K562 (cell line): ENCODE results near the gene SLAMF6. TPM values are rescaled to one million over a fixed set of nuclear protein-coding genes. Genes with fewer than 3 reads are reported as not detected.

Source experiments
- ARID2 ChIP-seq: fragments of 450-650 bp; IDR thresholded peaks from 2 replicates; pipeline ENCODE4 v1.6.1; 2017; ENCODE audit warnings: antibody characterized with exemption, mild to moderate bottlenecking
- ATF1 ChIP-seq, 2 experiments: fragments of 450-650 bp in 1 of 2; IDR thresholded peaks; 2 replicates each; pipeline ENCODE4 v1.6.1; 2016; ENCODE audit warnings: missing compliant biosample characterization in 1 of 2, missing genetic modification characterization in 1 of 2
- CBX2 ChIP-seq: fragments of 200-600 bp; sonication (generic); IDR thresholded peaks from one replicate; pipeline ENCODE4 v1.6.1; 2012; ENCODE audit warnings: mild to moderate bottlenecking, low read length, inconsistent platforms; ENCODE audit not compliant: insufficient read depth, poor library complexity, severe bottlenecking
- FOXA1 ChIP-seq: fragments of 450-650 bp; IDR thresholded peaks from 2 replicates; pipeline ENCODE4 v1.6.1; 2016; ENCODE audit warnings: mild to moderate bottlenecking, borderline replicate concordance
- FOXK1 ChIP-seq: sonication (generic); formaldehyde crosslinking; IDR thresholded peaks from 2 replicates; pipeline ENCODE4 v1.8.0; 2022; ENCODE audit warnings: missing genetic modification reagents, mild to moderate bottlenecking, borderline replicate concordance
- GATAD2B ChIP-seq: fragments of 450-650 bp; IDR thresholded peaks from 2 replicates; pipeline ENCODE4 v1.6.1; 2017; ENCODE audit warnings: mild to moderate bottlenecking, borderline replicate concordance
- HEY1 ChIP-seq: fragments of 250-450 bp; sonication (Bioruptor Pico); IDR thresholded peaks from 2 replicates; pipeline ENCODE4 v1.5.0; 2020; ENCODE audit warnings: mild to moderate bottlenecking, moderate library complexity, borderline replicate concordance
- KDM2B ChIP-seq: fragments of 250-450 bp; sonication (Bioruptor Pico); IDR thresholded peaks from 2 replicates; pipeline ENCODE4 v1.8.0; 2021; ENCODE audit warnings: mild to moderate bottlenecking, moderate library complexity
- PTBP1 ChIP-seq: fragments of 200-400 bp; formaldehyde crosslinking; IDR thresholded peaks from 2 replicates; pipeline ENCODE4 v1.6.1; 2017; ENCODE audit warnings: low read depth, low read length
- RB1 ChIP-seq: fragments of 450-650 bp; IDR thresholded peaks from 2 replicates; pipeline ENCODE4 v1.6.1; 2017; ENCODE audit warnings: low read depth, mild to moderate bottlenecking
- RBM14 ChIP-seq: fragments of 200-400 bp; formaldehyde crosslinking; IDR thresholded peaks from 2 replicates; pipeline ENCODE4 v1.6.1; 2018; ENCODE audit warnings: low read depth, mild to moderate bottlenecking, low read length, moderate library complexity, borderline replicate concordance; ENCODE audit not compliant: insufficient read depth
- RFX1 ChIP-seq: fragments of 450-650 bp; IDR thresholded peaks from 2 replicates; pipeline ENCODE4 v1.6.1; 2016; ENCODE audit warnings: mild to moderate bottlenecking, moderate library complexity
- SAFB2 ChIP-seq: fragments of 200-400 bp; formaldehyde crosslinking; IDR thresholded peaks from 2 replicates; pipeline ENCODE4 v1.6.1; 2018; ENCODE audit warnings: borderline replicate concordance, low read length, low read depth, moderate library complexity; ENCODE audit not compliant: severe bottlenecking
- SREBF2 ChIP-seq: sonication (generic); formaldehyde crosslinking; IDR thresholded peaks from 2 replicates; pipeline ENCODE4 v1.4.0; 2020; ENCODE audit warnings: mild to moderate bottlenecking, missing genetic modification reagents
- TBL1XR1 ChIP-seq, 2 experiments: IDR thresholded peaks; 2 replicates each; pipeline ENCODE4 v1.6.1; 2012; ENCODE audit warnings: improper control_type of control experiment in 2 of 2, low read length in 2 of 2, mild to moderate bottlenecking in 1 of 2
- ZBTB8A ChIP-seq: fragments of 450-650 bp; IDR thresholded peaks from 2 replicates; pipeline ENCODE4 v1.6.1; 2018; ENCODE audit warnings: mild to moderate bottlenecking, moderate library complexity; ENCODE audit not compliant: partially characterized antibody
- ZNF668 ChIP-seq: fragments of 250-450 bp; sonication (Bioruptor Pico); IDR thresholded peaks from 2 replicates; pipeline ENCODE4 v1.8.0; 2022; ENCODE audit warnings: mild to moderate bottlenecking, inconsistent platforms
- ZNF699 ChIP-seq: fragments of 250-450 bp; sonication (Bioruptor Pico); IDR thresholded peaks from 2 replicates; pipeline ENCODE4 v1.8.0; 2021; ENCODE audit warnings: mild to moderate bottlenecking, moderate library complexity; ENCODE audit not compliant: insufficient replicate concordance
- polyA plus RNA-seq, 8 experiments: library from polyadenylated mRNA; depleted of rRNA in 4 of 8; stranded (reverse) in 5 of 8; unstranded in 3 of 8; fragments of >200 nt; fragmentation: Nextera tagmentation in 2 of 8; fragmentation: Illumina TruSeq in 1 of 8; extraction: Ambion mirVana in 2 of 8; extraction: Trizol in 1 of 8; gene quantifications; 2 replicates each; pipeline versions ENCODE4 v1.2.1 to v1.2.3, GENCODE V29; 2011 to 2014; ENCODE audit warnings: inconsistent platforms in 1 of 8, missing spikeins in 1 of 8
- total RNA-seq, 7 experiments: library from RNA; depleted of rRNA in 6 of 7; stranded (reverse); fragments of >200 nt in 6 of 7; fragmentation: Illumina TruSeq in 2 of 7; extraction: Trizol in 2 of 7; gene quantifications; 2 replicates each; pipeline versions ENCODE4 v1.2.1 to v1.2.3, GENCODE V29; 2011 to 2021; ENCODE audit warnings: low replicate concordance in 1 of 7
- TF ChIP-seq, protein P1 (sequence below): sonication (generic); formaldehyde crosslinking; IDR thresholded peaks from 2 replicates; pipeline ENCODE4 v1.5.0; 2020; ENCODE audit warnings: missing genetic modification reagents
- TF ChIP-seq, protein P2 (sequence below): sonication (generic); formaldehyde crosslinking; IDR thresholded peaks from 2 replicates; pipeline ENCODE4 v1.8.0; 2022; ENCODE audit warnings: mild to moderate bottlenecking, missing genetic modification reagents, borderline replicate concordance
- TF ChIP-seq, protein P3 (sequence below): fragments of 250-450 bp; sonication (Bioruptor Pico); IDR thresholded peaks from 2 replicates; pipeline ENCODE4 v1.8.0; 2022; ENCODE audit warnings: moderate library complexity, mild to moderate bottlenecking, inconsistent platforms
- TF ChIP-seq, protein P4 (sequence below): fragments of 250-450 bp; sonication (Bioruptor Pico); IDR thresholded peaks from 2 replicates; pipeline ENCODE4 v1.9.0; 2021; ENCODE audit warnings: mild to moderate bottlenecking
- TF ChIP-seq, protein P5 (sequence below): fragments of 250-450 bp; sonication (Bioruptor Pico); IDR thresholded peaks from 2 replicates; pipeline ENCODE4 v1.4.0; 2020; ENCODE audit warnings: mild to moderate bottlenecking

The SLAMF6 gene
- total and polyA plus RNA-seq, 9 of the 15 experiments (the other 6 are each of a cell fraction or from before 2014, with no cell fraction given) = 0.56 to 4.8 (median 1.1) TPM

DNA sequence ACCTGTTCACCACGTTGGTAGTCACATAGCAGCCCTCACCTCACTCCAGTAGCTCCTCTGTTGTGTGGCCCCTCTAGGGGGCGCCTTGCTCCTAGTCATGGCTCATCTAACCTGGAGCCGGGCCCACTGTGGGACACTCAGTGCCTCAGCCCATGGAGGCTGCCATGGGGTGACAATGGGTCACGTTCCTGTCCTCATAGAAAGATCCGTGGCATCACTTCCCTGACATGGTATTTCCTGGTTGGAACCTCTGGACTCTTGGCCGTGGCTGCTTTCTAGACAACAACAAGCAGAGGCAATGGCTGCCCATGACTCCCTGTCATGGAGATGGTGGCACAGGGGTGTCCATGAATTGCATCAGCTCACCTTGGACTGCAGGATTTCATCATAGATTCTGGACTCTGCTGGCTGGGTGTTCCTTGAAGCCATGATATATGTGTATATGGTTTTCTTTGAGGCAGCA lies 27.5 kb upstream of the SLAMF6 start (continued):
- TF ChIP-seq HEY1 = no peak
- no peak for TF ChIP-seq RFX1
- TF ChIP-seq, protein P1, sequence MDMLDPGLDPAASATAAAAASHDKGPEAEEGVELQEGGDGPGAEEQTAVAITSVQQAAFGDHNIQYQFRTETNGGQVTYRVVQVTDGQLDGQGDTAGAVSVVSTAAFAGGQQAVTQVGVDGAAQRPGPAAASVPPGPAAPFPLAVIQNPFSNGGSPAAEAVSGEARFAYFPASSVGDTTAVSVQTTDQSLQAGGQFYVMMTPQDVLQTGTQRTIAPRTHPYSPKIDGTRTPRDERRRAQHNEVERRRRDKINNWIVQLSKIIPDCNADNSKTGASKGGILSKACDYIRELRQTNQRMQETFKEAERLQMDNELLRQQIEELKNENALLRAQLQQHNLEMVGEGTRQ (CRISPR knock-in tag) = no peak
- TF ChIP-seq RBM14 = no peak
- TF ChIP-seq CBX2 = no peak
- TF ChIP-seq, protein P2, sequence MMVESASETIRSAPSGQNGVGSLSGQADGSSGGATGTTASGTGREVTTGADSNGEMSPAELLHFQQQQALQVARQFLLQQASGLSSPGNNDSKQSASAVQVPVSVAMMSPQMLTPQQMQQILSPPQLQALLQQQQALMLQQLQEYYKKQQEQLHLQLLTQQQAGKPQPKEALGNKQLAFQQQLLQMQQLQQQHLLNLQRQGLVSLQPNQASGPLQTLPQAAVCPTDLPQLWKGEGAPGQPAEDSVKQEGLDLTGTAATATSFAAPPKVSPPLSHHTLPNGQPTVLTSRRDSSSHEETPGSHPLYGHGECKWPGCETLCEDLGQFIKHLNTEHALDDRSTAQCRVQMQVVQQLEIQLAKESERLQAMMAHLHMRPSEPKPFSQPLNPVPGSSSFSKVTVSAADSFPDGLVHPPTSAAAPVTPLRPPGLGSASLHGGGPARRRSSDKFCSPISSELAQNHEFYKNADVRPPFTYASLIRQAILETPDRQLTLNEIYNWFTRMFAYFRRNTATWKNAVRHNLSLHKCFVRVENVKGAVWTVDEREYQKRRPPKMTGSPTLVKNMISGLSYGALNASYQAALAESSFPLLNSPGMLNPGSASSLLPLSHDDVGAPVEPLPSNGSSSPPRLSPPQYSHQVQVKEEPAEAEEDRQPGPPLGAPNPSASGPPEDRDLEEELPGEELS (CRISPR knock-in tag) = no peak
- 0 out of 2 replicates have a peak, but pooled peaks have one; percentile 22 for TF ChIP-seq ZNF668
- TF ChIP-seq PTBP1 = no peak
- TF ChIP-seq, protein P3, sequence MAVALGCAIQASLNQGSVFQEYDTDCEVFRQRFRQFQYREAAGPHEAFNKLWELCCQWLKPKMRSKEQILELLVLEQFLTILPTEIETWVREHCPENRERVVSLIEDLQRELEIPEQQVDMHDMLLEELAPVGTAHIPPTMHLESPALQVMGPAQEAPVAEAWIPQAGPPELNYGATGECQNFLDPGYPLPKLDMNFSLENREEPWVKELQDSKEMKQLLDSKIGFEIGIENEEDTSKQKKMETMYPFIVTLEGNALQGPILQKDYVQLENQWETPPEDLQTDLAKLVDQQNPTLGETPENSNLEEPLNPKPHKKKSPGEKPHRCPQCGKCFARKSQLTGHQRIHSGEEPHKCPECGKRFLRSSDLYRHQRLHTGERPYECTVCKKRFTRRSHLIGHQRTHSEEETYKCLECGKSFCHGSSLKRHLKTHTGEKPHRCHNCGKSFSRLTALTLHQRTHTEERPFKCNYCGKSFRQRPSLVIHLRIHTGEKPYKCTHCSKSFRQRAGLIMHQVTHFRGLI (CRISPR knock-in tag) = no peak
- TF ChIP-seq RB1 = no peak
- TF ChIP-seq, protein P4, sequence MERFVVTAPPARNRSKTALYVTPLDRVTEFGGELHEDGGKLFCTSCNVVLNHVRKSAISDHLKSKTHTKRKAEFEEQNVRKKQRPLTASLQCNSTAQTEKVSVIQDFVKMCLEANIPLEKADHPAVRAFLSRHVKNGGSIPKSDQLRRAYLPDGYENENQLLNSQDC (CRISPR knock-in tag) = no peak
- no peak for TF ChIP-seq ZBTB8A
- TF ChIP-seq FOXA1 = no peak
- TF ChIP-seq ARID2 = no peak
- TF ChIP-seq FOXK1 = no peak
- TF ChIP-seq ATF1 (CRISPR knock-in tag; IDR thresholded peaks at IDR 0.05) = no peak
- no peak for TF ChIP-seq ATF1 (tag; IDR thresholded peaks at IDR 0.05)
- no peak for TF ChIP-seq ZNF699 (CRISPR knock-in tag)
- no peak for TF ChIP-seq KDM2B (CRISPR knock-in tag)
- no peak for TF ChIP-seq GATAD2B
- TF ChIP-seq TBL1XR1 (IDR thresholded peaks at IDR 0.05; ENCODE audit: low read length in 2 of 2) = no peak
- TF ChIP-seq, protein P5, sequence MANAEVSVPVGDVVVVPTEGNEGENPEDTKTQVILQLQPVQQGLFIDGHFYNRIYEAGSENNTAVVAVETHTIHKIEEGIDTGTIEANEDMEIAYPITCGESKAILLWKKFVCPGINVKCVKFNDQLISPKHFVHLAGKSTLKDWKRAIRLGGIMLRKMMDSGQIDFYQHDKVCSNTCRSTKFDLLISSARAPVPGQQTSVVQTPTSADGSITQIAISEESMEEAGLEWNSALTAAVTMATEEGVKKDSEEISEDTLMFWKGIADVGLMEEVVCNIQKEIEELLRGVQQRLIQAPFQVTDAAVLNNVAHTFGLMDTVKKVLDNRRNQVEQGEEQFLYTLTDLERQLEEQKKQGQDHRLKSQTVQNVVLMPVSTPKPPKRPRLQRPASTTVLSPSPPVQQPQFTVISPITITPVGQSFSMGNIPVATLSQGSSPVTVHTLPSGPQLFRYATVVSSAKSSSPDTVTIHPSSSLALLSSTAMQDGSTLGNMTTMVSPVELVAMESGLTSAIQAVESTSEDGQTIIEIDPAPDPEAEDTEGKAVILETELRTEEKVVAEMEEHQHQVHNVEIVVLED (CRISPR knock-in tag) = no peak
- TF ChIP-seq SAFB2 = no peak
- TF ChIP-seq SREBF2 (CRISPR knock-in tag) = no peak
